GM15510 (cell line): ENCODE results near the gene PYROXD2.

ENCODE experiments used
- POLR2A ChIP-seq: IDR thresholded peaks from 3 replicates; pipeline ENCODE4 v1.6.1; 2011; ENCODE audit warnings: borderline replicate concordance; ENCODE audit not compliant: insufficient read length; ENCODE audit errors: extremely low read depth

Gene PYROXD2

DNA sequence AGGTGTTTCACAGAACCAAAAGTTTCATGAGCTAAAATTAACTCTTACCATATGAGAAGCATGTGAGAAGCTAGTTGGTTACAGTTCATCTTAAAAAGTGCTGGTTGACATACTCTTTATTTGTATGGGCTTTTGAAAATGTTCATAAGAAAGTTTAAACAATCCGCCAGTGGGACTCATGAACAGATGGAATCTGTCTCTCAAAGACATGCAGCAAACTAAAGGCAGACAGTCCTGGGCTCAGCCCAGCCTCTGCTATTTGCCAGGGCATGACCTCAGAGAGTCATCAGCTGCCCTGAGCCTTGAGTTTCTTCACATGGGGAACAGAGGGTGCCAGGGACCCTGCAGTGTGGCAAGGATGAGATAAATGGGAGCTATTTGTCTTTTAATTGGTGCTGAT is 3.2 kb downstream of the PYROXD2 start:
- no peak for TF ChIP-seq POLR2A

DNA sequence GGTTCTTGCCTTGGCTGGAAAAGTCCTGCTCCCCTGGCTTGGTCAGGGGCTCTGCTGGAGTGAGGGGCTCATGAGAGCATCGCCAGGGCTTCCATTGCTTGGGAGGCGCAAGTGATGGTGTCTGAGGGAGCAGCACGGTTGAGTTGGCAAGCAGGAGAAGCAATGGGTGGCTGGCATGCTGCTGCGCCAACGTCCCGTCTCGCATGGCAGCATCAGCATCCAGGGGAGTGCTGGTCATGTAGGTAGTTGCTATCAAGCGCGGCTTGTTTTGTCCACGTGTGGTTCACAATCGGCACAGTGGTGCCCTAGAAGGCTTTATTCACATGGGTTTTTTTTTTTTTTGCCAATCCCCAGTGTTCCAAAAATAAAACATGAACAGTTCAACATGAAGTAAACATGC is 3.8 kb downstream of the PYROXD2 start:
- no peak for TF ChIP-seq POLR2A

DNA sequence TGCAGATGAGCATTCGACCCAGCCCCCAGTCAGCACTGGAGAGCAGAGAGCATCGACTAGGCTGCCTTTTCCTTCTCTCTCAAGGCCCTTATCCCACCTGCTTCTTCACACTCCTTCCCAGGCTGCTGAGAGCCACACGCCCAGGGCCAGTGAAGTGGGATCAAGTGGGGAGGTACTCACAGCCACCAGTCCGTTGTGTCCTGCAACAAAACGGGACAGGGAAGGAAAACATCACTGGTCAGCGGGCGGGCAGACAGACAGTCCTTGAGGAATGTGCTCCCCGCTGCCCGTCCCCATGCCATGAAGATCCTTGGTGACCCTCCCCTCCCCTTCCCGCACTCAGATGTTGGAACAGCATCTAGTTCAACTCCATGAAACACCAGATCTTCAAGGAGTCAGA is 4.2 kb downstream of the PYROXD2 start:
- TF ChIP-seq POLR2A, result no peak

- TF ChIP-seq POLR2A, result no peak
These were observed 4.7 kb downstream of the PYROXD2 start for GRCh38 chr10:98410135-98410743.

DNA sequence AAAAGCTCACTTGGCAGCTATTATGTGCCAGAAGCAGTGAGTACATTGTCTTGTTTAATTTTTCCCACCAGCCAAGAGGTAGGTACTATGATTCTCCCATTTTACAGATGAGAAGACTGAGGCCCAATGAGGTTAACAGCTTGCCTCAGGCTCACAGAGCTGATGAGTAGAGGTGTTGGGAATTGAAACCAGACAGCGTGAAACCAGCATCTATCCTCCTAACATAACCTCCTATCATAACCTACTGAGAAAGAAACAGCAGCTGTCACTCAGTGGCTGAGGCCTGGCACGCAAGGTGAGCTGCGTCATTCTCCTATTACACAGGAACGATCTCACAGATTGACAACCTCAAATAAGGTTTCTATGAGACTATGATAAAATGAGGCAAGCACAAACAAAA is 6.2 kb downstream of the PYROXD2 start:
- no peak for TF ChIP-seq POLR2A

GRCh38 chr10:98407744-98408241 is 7.2 kb downstream of the PYROXD2 start:
- TF ChIP-seq POLR2A, result no peak

DNA sequence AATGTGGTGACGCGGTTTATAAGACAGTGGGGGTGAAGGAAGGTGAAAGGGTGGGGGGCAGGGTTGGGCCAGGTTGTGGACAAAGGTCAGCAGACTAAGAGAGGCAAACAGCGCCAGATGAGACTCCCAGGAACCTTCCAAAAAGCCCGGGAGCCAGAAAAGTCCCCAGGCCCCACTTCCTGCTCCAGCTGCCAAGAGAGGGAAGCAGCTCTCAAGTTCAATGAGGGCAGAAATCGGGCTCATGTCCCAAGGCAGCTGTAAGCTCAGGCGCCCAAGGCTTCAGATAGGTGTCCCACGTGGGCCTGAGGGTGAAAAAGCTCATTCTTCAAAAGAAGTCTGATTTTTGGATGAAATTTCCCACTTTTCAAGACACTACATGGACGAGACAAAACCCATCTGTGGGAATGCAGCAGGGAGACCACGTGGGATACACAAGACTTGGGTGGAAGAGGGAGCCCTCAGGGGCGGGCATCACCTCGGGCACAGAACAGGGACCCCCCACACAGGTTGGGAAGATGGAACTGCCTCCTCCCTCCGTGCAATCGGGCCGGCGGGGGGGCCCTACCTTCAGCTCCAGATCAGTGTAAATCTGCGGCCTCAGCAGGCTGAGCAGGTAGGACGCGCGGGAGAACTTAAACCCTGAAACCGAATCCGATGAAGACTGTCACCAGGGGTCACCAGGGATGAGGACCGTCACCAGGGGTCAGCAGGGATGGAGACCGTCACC is 7.8 kb downstream of the PYROXD2 start:
- TF ChIP-seq POLR2A, result no peak

- TF ChIP-seq POLR2A, result no peak
These were observed 9.6 kb downstream of the PYROXD2 start for GRCh38 chr10:98405422-98405821.

- TF ChIP-seq POLR2A, result no peak
These were observed 10.2 kb downstream of the PYROXD2 start for GRCh38 chr10:98404571-98405359.

DNA sequence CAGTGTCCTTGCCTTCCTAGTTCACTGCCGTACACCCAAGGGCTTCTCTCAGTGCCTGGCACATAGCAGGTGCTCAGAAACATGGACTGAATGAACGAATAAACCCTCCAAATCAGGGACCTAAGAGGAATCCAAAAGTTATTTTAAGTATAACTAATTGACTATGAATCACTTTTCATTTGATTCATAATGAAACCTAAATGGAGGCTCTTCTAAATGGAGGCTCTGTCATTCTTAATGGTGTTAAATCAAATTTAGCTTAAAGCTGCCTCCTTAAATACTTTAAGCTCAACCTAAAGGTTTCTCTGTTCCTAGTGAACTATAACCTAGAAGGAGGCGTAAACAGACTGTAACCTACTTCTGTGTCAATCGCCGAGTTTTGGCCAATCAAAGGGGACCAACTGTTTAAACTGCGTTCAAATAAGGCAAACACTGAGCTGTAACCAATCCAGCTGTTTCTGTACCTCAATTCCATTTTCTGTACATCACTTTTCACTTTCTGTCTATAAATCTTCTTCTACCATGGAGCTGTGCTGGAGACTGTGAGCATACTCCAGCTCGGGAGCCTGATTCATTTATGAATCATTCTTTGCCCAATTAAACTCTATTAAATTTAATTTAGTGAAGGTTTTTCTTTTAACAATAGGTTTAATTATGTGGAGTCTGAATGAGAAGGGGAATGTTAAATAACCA is 11.0 kb downstream of the PYROXD2 start:
- no peak for TF ChIP-seq POLR2A

- no peak for TF ChIP-seq POLR2A
These were observed 11.9 kb downstream of the PYROXD2 start for GRCh38 chr10:98402931-98403718.

- TF ChIP-seq POLR2A, result no peak
These were observed 12.5 kb downstream of the PYROXD2 start for GRCh38 chr10:98402478-98402877.

GRCh38 chr10:98400482-98400881 is 14.5 kb downstream of the PYROXD2 start:
- no peak for TF ChIP-seq POLR2A

DNA sequence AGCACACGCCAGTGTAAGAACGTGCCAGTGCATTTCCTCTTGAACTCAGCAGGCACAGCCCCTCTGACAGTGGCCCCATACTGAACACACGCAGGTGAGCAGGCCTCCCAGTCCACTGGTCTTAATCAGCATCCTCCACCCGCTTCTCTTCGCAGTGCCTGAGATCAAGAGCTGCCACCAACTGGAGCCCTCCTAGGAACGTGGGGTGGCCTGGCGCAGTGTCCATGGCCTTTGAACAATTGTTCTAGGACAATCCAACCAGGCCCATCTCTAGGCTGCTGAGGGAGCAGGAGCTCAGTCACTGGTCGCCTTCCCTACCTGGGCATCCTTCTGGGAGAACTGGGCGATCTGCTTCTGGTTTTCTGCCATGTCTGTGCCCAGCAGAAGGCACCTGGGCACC is 15.2 kb downstream of the PYROXD2 start:
- TF ChIP-seq POLR2A, result no peak
